NCI-H2196 (cell line): ENCODE measurements around the gene CEP89.
"Not testable (repeated sequence)": the region's sequence is repeated elsewhere in the genome, so short reads cannot be mapped to it uniquely, and the experiment has no call there.

Source experiments
- DNase-seq: peaks from one replicate; lab custom pipeline; 2025; ENCODE audit not compliant: unreplicated experiment; lab: John Stamatoyannopoulos, UW

Gene CEP89

GRCh38 chr19:32971715-32972540 is at the start of gene CEP89, which contains the start of gene FAAP24:
Gene CEP89, minus strand, starts transcription at chr19:32971958. Its CDS starts 84 bp downstream, at chr19:32971874.
Gene FAAP24, plus strand, starts transcription at chr19:32972242. Its CDS starts 955 bp downstream, at chr19:32973197.
- DNase-seq = peak; percentile 99

- not testable (repeated sequence) for DNase-seq
Measured at GRCh38 chr19:33010891-33011290, 39.1 kb upstream of the CEP89 start.

- no peak for DNase-seq
Measured at GRCh38 chr19:33008738-33009137, 37.0 kb upstream of the CEP89 start.

GRCh38 chr19:33005440-33005839 is 33.7 kb upstream of the CEP89 start:
- peak; percentile 49 for DNase-seq

GRCh38 chr19:33003424-33004024 is 31.8 kb upstream of the CEP89 start:
- not testable (repeated sequence) for DNase-seq

- DNase-seq = peak; percentile 35
Measured at GRCh38 chr19:33002126-33002865, 30.5 kb upstream of the CEP89 start.

- no peak for DNase-seq
Measured at GRCh38 chr19:33000910-33001309, 29.2 kb upstream of the CEP89 start.

- DNase-seq = no peak
Measured at GRCh38 chr19:33000510-33000909, 28.8 kb upstream of the CEP89 start.

GRCh38 chr19:32998722-32999121 is 27.0 kb upstream of the CEP89 start:
- no peak for DNase-seq

- DNase-seq = no peak
Measured at GRCh38 chr19:32997716-32998355, 26.1 kb upstream of the CEP89 start.

GRCh38 chr19:32997061-32997464 is 25.3 kb upstream of the CEP89 start:
- not testable (repeated sequence) for DNase-seq

GRCh38 chr19:32995966-32996365 is 24.2 kb upstream of the CEP89 start:
- not testable (repeated sequence) for DNase-seq

- DNase-seq = no peak
Measured at GRCh38 chr19:32988724-32989123, 17.0 kb upstream of the CEP89 start.

- not testable (repeated sequence) for DNase-seq
Measured at GRCh38 chr19:32988254-32988653, 16.5 kb upstream of the CEP89 start.

GRCh38 chr19:32982488-32982887 is 10.7 kb upstream of the CEP89 start:
- not testable (repeated sequence) for DNase-seq

- not testable (repeated sequence) for DNase-seq
Measured at GRCh38 chr19:32979807-32980206, 8.0 kb upstream of the CEP89 start.

GRCh38 chr19:32977813-32978212 is 6.1 kb upstream of the CEP89 start:
- not testable (repeated sequence) for DNase-seq

GRCh38 chr19:32977280-32977679 is 5.5 kb upstream of the CEP89 start:
- DNase-seq = peak; percentile 9

GRCh38 chr19:32976223-32976805 is 4.6 kb upstream of the CEP89 start:
- DNase-seq = peak; percentile 85

GRCh38 chr19:32971012-32971595 is 654 bp downstream of the CEP89 start:
- no peak for DNase-seq
